LNCAP (cell line): ENCODE data around the gene UNC5C.

Experiments
- TF ChIP-seq, protein P1 (sequence below): fragments of 450-650 bp; IDR thresholded peaks from 2 replicates; pipeline ENCODE4 v1.5.1; 2017; ENCODE audit warnings: mild to moderate bottlenecking

The UNC5C gene

GRCh38 chr4:95188701-95189370 lies 359.9 kb downstream of the UNC5C start:
- TF ChIP-seq, protein P1, sequence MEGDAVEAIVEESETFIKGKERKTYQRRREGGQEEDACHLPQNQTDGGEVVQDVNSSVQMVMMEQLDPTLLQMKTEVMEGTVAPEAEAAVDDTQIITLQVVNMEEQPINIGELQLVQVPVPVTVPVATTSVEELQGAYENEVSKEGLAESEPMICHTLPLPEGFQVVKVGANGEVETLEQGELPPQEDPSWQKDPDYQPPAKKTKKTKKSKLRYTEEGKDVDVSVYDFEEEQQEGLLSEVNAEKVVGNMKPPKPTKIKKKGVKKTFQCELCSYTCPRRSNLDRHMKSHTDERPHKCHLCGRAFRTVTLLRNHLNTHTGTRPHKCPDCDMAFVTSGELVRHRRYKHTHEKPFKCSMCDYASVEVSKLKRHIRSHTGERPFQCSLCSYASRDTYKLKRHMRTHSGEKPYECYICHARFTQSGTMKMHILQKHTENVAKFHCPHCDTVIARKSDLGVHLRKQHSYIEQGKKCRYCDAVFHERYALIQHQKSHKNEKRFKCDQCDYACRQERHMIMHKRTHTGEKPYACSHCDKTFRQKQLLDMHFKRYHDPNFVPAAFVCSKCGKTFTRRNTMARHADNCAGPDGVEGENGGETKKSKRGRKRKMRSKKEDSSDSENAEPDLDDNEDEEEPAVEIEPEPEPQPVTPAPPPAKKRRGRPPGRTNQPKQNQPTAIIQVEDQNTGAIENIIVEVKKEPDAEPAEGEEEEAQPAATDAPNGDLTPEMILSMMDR: no peak

- TF ChIP-seq, protein P1: no peak
These were observed 362.1 kb downstream of the UNC5C start for GRCh38 chr4:95186666-95187065.

DNA sequence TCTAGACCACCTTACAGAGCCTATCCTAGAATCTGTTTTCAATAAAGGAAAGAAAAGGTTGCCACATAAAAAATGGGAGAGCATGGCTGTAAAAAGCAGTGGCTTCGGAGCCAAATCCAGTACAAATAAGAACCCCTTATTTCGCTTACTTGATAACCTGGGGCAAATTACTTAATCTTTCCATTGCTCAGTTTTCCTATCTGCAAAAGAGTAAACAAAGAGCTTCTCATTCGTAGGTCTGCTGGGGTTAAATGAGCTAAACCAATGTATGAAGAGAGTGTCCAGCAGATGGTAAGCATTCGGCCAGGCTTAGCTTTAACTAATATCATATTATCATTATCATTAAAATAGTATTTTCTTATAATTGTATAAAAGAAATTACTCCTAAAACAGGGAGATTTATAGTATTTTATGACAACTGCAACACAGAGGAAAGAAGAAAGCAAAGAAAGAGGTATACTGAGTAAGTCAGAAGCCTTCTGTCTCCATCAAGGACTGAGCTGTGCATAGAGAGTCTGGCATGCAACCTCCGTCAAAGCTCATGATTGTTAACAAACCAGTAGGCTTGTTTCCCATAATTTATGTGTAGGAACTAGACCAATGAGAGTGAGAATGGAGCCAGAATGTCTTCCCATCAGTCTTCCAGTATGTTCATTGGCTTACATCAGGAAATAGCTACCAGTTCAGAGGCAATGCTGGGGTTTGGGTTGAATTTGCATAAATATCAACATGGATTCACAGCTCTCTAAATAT lies 364.9 kb downstream of the UNC5C start:
- TF ChIP-seq, protein P1: no peak

DNA sequence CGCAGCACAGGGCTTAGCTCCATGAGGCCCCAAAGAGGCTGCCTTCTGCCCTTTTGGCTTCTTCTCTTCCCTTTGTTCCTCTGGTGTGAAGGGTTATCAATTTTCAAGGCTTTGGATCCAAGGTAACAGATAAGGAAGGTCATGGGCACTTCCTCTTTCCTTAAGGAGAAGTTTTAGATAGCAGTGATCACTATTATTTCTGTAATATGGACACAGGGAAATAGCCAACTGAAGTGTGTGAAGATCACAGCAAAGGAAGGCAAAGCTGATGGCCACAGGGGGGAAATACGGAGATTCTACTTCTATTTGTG lies 366.8 kb downstream of the UNC5C start:
- TF ChIP-seq, protein P1: no peak

- TF ChIP-seq, protein P1: no peak
These were observed 367.4 kb downstream of the UNC5C start for GRCh38 chr4:95181243-95181995.

DNA sequence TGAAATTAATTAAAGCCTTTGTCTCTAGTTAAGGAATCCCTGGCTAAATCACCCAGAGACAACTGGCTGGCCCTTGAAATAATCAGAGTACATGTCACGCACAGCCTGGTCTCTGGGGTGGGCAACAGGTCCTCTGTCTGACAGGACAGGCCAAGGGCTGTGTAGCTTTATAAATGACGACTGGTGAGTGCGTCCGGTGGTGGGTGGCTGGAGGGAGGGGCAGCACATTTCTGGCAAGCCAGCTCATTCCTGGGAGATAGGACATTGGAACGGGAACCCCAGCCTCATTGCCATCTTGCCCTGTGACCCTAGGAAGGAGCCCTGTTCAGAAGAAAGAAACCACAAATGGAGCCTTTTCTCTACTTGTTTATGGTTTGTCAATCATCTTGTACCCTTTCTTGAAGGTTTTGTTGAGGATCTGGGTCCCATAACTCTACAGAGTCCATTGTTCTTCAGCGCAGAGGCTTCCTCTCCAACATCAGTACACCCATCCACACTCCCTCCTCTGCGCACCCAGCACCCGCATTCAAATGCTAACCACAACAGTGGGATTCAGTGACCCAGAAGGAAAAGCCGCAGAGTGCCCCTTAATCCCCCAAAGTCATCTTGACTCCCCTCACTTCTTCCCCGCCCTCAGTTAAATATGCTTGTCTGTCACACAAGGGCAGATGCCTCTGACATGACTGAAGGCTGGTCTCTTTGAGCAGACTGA lies 368.1 kb downstream of the UNC5C start:
- TF ChIP-seq, protein P1: no peak

DNA sequence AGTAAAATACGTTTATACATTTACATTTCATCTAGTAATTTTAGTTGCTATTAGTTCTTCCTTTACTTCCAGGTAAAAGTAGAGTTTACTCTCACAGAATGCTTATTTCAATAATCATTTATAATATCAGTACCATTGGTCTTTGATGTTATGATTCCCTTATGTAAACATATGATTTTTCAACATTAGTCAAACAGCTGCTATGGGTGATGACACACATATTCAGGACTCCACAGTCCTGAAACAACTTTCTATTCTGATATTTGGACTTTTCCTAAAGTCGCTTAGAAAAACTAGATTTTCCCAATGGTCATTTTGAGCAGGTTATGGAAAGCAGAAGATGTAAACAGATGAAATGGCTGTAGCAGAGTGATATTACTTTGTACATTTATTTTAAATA lies 369.8 kb downstream of the UNC5C start:
- TF ChIP-seq, protein P1: no peak
